DOHH2 (cell line): ENCODE data around the gene ANOS1.

Source experiments
- H3F3A ChIP-seq: fragments of 200-600 bp; sonication (generic), shearing (Covaris generic); 2 replicates; pipeline ENCODE4 v1.6.0; 2016; ENCODE audit warnings: antibody characterized with exemption, mild to moderate bottlenecking; ENCODE audit not compliant: control insufficient read depth, insufficient read depth
- H3K27ac ChIP-seq: fragments of 200-600 bp; sonication (generic); 2 replicates; pipeline ENCODE4 v1.5.1; 2014; ENCODE audit warnings: low read depth, mild to moderate bottlenecking, low read length, moderate library complexity
- H3K27me3 ChIP-seq: fragments of 200-600 bp; sonication (generic); 2 replicates; pipeline ENCODE4 v1.6.1; 2014; ENCODE audit warnings: mild to moderate bottlenecking, low read length, mixed read lengths; ENCODE audit not compliant: control insufficient read depth
- H3K36me3 ChIP-seq: fragments of 200-600 bp; sonication (generic); 2 replicates; pipeline ENCODE4 v1.6.1; 2014; ENCODE audit warnings: mild to moderate bottlenecking, low read length, moderate library complexity, mixed read lengths; ENCODE audit not compliant: control insufficient read depth
- H3K4me1 ChIP-seq: fragments of 200-600 bp; sonication (generic); 2 replicates; pipeline ENCODE4 v1.6.1; 2014; ENCODE audit warnings: mild to moderate bottlenecking, low read length, mixed read lengths; ENCODE audit not compliant: control insufficient read depth
- H3K4me2 ChIP-seq: fragments of 200-600 bp; sonication (generic); 2 replicates; pipeline ENCODE4 v1.6.0; 2014; ENCODE audit warnings: mild to moderate bottlenecking, low read length, moderate library complexity
- H3K4me3 ChIP-seq: fragments of 200-600 bp; sonication (generic); 2 replicates; pipeline ENCODE4 v1.5.1; 2014; ENCODE audit warnings: mild to moderate bottlenecking, low read length, mixed read lengths
- H3K79me2 ChIP-seq: fragments of 200-600 bp; sonication (generic); 2 replicates; pipeline ENCODE4 v1.6.1; 2014; ENCODE audit warnings: mild to moderate bottlenecking, low read length, mixed read lengths; ENCODE audit not compliant: control insufficient read depth
- H3K9me2 ChIP-seq: fragments of 200-600 bp; sonication (generic); replicated peaks from 2 replicates; pipeline ENCODE4 v1.6.1; 2014; ENCODE audit warnings: mild to moderate bottlenecking, low read length, mixed read lengths; ENCODE audit not compliant: control insufficient read depth
- H3K9me3 ChIP-seq: fragments of 200-600 bp; sonication (generic); 2 replicates; pipeline ENCODE4 v1.6.1; 2014; ENCODE audit warnings: antibody characterized with exemption, low read length, mixed read lengths; ENCODE audit not compliant: control insufficient read depth, insufficient read depth
- H4K20me1 ChIP-seq: fragments of 200-600 bp; sonication (generic); 2 replicates; pipeline ENCODE4 v1.6.0; 2014; ENCODE audit warnings: low read depth, mild to moderate bottlenecking, antibody characterized with exemption, low read length, moderate library complexity; ENCODE audit not compliant: control insufficient read depth, insufficient read depth
- EZH2phosphoT487 ChIP-seq: fragments of 200-600 bp; sonication (generic); IDR thresholded peaks from 2 replicates; pipeline ENCODE4 v1.6.1; 2017; ENCODE audit warnings: borderline replicate concordance, mild to moderate bottlenecking, antibody characterized with exemption, low read length, moderate library complexity, mixed read lengths
- TF ChIP-seq, protein P1 (sequence below): fragments of 200-600 bp; sonication (generic); IDR thresholded peaks from one replicate; pipeline ENCODE4 v1.5.1; 2014; ENCODE audit warnings: antibody characterized with exemption, mild to moderate bottlenecking, low read depth, low read length; ENCODE audit not compliant: poor library complexity, severe bottlenecking

The ANOS1 gene

DNA sequence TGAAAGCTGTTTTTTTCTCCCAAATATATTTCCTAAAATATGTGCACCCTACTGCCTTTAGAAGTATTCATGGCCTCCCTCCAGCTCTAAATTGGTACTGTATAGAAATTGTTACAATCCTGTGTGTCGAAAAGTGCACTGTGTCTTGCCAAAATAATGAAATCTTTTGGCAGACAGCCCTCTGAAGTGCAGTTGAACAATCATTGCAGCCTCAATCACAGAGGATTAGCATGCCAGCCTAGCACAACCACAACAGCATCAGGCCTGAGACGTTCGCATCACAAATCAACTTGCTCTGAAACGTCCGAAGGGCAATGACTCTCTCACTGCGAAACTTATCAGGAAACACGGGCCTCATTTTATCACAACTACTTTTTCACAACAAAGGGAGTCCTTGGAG, 99.0 kb downstream of the ANOS1 start:
- no peak overlapping the region for H3K27ac ChIP-seq
- H3K79me2 ChIP-seq = no peaks in the 10 kb centered on the region
- no peaks in the 10 kb centered on the region for H3K36me3 ChIP-seq
- no peak overlapping the region for H3K4me2 ChIP-seq
- no peaks in the 10 kb centered on the region for H4K20me1 ChIP-seq
- no peak for TF ChIP-seq EZH2phosphoT487
- TF ChIP-seq, protein P1, sequence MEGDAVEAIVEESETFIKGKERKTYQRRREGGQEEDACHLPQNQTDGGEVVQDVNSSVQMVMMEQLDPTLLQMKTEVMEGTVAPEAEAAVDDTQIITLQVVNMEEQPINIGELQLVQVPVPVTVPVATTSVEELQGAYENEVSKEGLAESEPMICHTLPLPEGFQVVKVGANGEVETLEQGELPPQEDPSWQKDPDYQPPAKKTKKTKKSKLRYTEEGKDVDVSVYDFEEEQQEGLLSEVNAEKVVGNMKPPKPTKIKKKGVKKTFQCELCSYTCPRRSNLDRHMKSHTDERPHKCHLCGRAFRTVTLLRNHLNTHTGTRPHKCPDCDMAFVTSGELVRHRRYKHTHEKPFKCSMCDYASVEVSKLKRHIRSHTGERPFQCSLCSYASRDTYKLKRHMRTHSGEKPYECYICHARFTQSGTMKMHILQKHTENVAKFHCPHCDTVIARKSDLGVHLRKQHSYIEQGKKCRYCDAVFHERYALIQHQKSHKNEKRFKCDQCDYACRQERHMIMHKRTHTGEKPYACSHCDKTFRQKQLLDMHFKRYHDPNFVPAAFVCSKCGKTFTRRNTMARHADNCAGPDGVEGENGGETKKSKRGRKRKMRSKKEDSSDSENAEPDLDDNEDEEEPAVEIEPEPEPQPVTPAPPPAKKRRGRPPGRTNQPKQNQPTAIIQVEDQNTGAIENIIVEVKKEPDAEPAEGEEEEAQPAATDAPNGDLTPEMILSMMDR = no peak
- H3K9me2 ChIP-seq = no peaks in the 10 kb centered on the region
- no peaks in the 10 kb centered on the region for H3K9me3 ChIP-seq
- H3K4me1 ChIP-seq = no peaks in the 10 kb centered on the region
- no peak overlapping the region for H3K4me3 ChIP-seq
- H3F3A ChIP-seq = no peaks in the 10 kb centered on the region
- H3K27me3 ChIP-seq = no peaks in the 10 kb centered on the region

DNA sequence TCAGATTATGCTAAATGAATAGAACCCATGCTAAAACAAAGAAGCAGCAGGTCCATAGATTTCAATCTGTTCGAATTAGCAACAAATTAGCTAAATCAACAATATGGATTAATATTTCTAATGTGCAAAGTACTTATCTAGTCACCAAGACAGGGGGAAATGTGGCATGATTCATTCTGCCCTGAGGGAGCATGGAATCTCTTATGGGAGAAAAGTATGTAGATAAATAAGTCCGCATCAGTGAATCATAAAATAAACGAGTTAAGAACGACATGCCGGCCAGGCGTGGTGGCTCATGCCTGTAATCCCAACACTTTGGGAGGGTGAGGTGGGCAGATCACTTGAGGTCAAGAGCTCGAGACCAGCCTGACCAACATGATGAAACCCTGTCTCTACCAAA, 102.1 kb downstream of the ANOS1 start:
- no peaks in the 10 kb centered on the region for H3K9me2 ChIP-seq
- H4K20me1 ChIP-seq = no peaks in the 10 kb centered on the region
- H3K36me3 ChIP-seq = no peaks in the 10 kb centered on the region
- no peaks in the 10 kb centered on the region for H3K4me1 ChIP-seq
- H3K9me3 ChIP-seq = no peaks in the 10 kb centered on the region
- H3K27me3 ChIP-seq = no peaks in the 10 kb centered on the region
- H3K4me2 ChIP-seq = no peak overlapping the region
- no peak overlapping the region for H3K4me3 ChIP-seq
- H3K27ac ChIP-seq = no peak overlapping the region
- H3K79me2 ChIP-seq = no peaks in the 10 kb centered on the region
- H3F3A ChIP-seq = no peaks in the 10 kb centered on the region
- TF ChIP-seq, protein P1 = no peak
- TF ChIP-seq EZH2phosphoT487 = no peak

DNA sequence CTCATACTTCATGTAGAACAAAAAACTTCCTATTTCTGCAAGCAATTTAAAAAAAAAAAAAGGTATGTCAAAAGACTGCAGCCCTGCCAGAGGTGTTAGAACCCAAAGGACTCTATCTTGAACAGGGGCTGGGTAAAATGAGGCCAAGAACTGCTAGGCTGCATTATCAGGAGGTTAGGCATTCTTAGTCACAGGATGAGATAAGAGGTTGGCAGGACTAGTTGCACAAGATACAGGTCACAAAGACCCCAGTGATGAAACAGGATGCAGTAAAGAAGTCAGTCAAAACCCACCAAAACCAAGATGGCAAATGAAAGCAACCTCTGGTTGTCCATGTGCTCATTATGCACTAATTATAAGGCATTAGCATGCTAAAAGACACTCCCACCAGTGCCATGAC, 104.1 kb downstream of the ANOS1 start:
- Histone ChIP-seq H3K27me3 (no peaks in the 10 kb centered on the region), H3K9me2 (no peaks in the 10 kb centered on the region), H3K36me3 (no peaks in the 10 kb centered on the region), H3K4me2 (no peak overlapping the region), H4K20me1 (no peaks in the 10 kb centered on the region), H3K4me3 (no peak overlapping the region), H3K27ac (no peak overlapping the region), H3K4me1 (no peaks in the 10 kb centered on the region), H3K9me3 (no peaks in the 10 kb centered on the region), H3F3A (no peaks in the 10 kb centered on the region), H3K79me2 (no peaks in the 10 kb centered on the region)
- TF ChIP-seq, protein P1 = no peak
- no peak for TF ChIP-seq EZH2phosphoT487

DNA sequence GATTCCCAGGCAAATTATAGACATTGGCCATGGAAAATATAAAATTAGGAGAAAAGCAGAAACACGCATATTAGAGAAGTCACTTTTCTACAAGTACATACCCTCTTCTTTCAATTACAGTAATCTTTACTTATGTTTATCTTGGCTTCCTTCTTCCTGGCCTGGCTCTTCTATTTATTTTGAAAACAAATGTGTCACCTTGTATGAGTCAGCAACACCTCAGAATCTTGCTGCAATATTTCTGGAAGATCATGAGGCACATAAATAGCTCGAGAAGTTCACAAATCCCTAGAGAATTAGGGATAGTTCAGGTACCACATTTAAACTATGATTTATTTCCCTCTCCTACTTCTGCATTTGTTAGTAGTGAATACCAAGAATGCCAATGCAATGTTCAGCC, 124.6 kb downstream of the ANOS1 start:
- H3K4me1 ChIP-seq = no peaks in the 10 kb centered on the region
- H3K27me3 ChIP-seq = no peaks in the 10 kb centered on the region
- H3K79me2 ChIP-seq = no peaks in the 10 kb centered on the region
- H3K4me2 ChIP-seq = no peak overlapping the region
- H3F3A ChIP-seq = no peaks in the 10 kb centered on the region
- H4K20me1 ChIP-seq = no peaks in the 10 kb centered on the region
- H3K36me3 ChIP-seq = no peaks in the 10 kb centered on the region
- H3K9me2 ChIP-seq = no peaks in the 10 kb centered on the region
- no peak overlapping the region for H3K4me3 ChIP-seq
- TF ChIP-seq, protein P1 = no peak
- TF ChIP-seq EZH2phosphoT487 = no peak
- no peak overlapping the region for H3K27ac ChIP-seq
- no peaks in the 10 kb centered on the region for H3K9me3 ChIP-seq
